HUDEP-2 (cell line): ENCODE data around the gene RASAL1.

ENCODE experiments used
- DNase-seq, 76 experiments: peaks; one replicate each; lab custom pipeline; 2025; ENCODE audit not compliant: unreplicated experiment in 76 of 76; lab: John Stamatoyannopoulos, UW

The RASAL1 gene

DNA sequence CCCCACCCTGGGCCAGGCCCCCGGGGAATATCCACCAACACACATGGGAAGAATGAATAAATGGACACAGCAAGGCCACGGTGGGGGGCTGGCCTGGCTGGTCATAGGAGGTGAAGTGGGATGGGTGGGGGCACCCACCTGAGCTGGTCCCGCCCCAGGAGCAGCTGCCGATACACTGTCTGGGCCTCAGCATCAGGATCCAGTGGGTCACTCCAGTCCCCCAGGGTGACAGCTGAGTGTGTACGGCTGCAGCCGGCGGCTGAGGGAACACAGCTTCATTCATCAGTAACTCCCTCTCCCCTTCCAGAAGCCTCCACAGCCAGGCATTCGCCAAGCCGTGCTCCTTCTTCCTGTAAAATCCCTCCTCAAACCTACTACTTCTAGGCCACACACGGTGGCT, 33.8 kb downstream of the RASAL1 start:
- no peak for DNase-seq

DNA sequence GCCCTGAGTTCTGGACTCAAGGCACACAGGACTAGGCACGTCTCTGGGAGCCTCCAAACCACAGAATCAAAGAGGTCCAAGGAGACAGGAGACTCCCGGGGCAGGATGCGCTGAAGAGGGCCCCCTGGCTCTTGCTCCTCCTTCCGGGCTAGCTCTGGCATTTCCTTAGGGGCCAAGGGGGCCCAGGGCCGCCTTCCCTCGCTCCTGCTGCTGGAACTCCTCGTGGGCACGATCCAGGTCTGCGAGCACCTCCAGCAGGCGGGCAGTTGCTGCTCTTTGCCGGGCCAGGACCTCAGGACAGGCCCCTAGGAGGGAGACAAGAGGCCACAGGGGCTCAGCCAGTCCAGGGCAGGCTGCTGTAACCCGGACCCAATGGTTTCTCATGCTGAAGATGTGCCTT, 35.8 kb downstream of the RASAL1 start:
- DNase-seq = no peak

DNA sequence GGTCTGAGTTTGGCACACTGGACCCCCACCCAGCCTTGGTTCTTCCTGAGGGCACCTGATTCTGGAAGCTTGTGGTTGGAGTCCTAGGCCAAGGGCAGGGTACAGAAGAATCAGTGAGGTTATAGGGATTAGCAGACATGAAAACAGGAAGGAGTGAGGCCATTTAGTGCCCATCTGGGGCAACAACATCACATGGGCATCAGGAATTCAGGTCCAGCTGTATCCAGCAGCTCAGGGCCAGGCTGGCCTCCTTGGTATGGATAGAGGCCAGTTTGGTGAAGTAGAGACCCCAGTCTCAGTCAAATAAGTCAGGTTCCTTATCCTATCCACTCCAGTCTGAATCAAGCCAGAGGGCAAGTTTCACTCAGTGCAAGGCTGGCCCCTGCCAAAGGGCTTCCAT, 36.2 kb downstream of the RASAL1 start:
- no peak for DNase-seq

DNA sequence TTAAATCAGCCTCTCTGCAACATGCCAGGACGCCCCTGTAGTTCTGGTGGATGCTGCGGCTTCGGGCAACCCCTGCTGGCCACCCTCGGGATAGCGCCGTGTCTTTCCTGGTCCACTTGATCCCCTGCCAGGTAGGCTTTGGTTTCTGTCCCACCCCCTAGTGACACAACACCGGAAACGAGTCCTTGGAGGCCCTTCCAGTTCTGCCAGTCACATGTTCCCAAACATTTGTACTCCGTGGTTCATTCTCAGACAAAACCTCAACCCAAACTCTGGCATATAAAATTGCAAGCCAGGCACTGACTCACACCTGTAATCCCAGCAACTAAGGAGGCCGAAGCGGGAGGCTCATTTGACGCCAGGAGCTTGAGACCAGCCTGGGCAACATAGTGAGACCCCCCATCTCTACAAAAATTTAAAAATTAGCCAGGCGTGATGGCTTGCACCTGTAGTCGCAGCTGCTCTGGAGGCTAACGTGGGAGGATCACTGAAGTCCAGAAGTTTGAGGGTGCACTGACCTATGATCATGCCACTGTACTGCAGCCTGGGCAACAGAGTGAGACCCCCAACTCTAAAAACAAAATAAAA, 37.0 kb downstream of the RASAL1 start:
- peak in 57 of 76 experiments; percentile 2 to 75 (median 40) for DNase-seq

DNA sequence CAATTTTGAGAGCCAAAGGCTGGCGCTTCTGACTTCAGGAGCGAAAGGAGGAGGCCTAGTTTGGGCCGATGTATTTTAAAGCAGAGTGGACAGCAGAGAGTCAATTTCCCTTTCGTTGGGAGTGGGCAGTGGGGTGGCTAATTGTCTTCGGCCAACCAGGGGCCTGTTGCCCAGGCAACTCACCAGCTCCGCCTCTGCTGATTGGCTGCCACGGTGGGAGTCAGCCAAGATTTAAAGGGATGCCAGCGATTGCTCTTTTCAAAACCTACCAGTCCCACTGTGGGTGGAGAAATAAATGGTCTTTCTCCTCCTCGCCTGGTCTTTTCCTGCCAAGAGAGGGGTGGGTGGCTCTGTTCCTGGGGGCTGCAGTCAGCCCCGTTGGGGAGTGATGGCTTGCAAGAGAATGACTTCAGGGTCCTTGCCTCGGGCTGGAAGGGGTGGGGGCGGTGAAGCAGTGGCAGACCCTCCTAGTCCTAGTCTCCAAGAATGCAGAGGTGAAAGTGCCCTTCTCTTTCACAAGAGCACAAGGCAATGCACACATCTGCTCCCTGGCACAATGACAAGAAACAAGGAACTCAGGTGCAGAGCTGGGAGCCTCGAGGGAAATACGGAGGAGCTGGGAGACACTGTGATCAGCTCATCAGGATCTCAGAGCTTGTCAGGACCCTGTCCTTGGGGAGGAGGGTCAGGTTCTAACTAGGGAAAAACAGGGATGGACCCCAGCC, 37.7 kb downstream of the RASAL1 start:
- no peak for DNase-seq

DNA sequence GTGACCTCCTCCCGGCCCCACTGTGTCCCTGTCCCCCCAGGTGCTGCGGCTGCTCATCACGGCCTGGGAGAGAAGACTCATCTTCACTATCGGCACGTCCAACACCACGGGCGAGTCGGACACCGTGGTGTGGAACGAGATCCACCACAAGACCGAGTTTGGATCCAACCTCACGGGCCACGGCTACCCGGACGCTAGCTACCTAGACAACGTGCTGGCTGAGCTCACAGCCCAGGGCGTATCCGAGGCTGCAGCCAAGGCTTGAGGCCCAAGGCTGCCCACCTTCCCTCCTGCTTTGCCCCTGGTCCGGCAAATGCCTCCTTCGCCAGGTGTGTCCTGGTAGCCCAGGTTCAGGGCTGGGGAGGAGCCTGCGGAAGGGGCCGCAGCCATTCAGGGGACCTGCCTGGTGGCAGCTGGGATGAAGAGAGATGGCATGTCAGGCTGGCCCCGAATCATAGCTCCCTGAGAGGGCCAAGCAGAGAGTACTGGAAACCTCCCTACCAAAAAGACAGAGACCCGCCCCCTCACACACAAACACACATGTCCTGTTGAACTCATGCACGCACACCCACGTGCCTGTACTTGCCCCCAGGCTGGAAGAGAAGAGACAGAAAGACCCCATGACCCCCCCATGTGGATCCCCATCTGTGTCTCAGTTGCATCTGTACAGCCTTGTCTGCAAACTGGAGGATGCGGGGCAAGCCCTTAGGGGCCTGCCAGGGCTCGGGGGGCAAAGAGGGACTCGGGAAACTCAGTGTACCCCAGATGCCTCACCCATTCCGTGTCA, 38.7 kb downstream of the RASAL1 start:
- DNase-seq = no peak

DNA sequence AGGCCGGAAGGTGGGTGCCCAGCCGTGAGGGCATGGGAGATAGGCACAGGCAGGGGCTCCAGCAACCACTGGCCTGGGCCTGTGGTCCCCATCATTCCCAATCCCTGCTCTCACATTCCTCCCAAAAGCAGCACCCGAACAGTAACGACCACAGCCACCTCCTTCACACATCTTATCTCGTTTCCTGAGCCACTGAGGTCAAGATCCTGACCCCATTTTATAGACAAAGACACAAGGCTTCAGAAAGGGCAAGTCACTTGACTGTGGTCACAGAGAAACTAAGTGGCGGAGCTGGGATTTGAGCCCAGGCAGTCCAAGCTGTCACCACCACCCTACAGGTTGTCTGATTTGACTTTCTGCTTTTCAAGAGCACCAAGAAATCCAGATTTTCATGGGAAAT, 40.2 kb downstream of the RASAL1 start:
- no peak for DNase-seq

DNA sequence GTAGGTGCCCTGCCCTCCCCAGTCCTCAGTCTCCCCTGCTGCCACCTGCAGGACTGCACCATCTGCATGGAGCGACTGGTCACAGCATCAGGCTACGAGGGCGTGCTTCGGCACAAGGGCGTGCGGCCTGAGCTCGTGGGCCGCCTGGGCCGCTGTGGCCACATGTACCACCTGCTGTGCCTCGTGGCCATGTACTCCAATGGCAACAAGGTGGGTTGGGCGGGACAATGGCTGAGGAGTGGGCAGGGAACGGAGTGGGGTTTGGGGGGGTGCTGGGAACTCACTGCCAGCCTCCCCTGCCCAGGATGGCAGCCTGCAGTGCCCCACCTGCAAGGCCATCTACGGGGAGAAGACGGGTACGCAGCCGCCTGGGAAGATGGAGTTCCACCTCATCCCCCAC, 40.8 kb downstream of the RASAL1 start:
- no peak for DNase-seq

DNA sequence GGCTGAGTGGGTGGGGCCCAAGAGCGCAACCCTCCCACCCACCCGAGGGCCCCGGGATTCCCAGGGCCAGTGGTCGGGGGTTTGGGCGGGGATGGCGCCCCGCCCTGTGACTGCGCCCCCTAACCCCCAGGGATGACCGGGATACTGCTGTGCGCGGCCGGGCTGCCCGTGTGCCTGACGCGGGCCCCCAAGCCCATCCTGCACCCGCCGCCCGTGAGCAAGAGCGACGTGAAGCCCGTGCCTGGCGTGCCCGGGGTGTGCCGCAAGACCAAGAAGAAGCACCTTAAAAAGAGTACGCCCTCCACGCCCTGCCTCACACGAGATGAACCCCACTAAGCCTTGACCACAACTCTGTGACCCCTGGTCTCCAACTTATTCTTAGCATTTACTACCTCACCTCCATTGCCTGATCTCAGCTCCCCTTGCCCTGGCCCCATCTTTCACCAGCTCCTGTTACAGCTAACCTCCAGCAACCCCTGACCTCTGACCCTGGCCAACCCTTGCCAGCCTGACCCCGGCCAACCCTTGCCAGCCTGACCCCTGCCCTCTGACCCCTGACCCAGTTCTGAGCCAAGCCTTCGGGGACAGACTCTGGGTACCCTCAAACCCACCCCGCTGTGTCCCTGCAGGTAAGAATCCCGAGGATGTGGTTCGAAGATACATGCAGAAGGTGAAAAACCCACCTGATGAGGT, 42.0 kb downstream of the RASAL1 start:
- no peak for DNase-seq

DNA sequence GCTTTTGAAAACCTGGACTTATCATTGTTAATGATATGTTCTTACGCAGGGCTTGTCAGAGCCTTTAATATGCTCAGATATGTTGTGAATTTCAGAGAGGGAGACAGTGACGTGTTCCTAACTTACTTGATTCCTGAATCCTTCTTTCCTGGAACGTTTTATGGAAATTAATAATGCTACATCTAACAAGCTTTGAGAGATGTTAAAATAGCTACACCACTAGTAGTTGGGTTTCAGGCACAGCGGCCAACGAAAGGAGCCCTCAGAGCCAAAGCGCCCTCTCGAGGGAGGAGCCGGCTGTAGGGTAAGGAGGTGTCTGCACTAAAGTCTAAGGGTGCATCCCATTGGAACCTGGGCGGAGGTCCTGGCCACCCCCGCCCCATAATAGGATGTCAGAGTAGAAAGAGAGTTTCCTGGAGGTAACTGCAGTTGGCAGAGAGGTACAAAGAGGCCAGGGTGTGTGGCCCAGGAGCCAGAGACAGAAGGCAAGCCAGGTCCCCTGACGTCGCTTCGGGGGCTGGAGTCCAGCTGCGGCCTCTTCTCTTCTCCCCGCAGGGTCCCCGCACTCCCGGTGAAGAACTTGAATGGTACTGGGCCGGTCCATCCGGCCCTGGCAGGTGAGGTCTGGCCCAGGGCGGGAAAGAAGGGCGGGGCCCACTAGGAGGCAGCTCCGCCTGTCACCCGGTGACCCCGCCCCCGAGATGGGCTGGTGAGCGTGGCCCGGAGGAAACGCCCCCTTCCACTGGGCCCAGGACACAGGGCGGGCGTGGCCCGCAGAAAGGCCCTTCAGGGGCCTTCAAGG, 42.8 kb downstream of the RASAL1 start:
- peak in 45 of 76 experiments; percentile 1 to 62 (median 20) for DNase-seq

DNA sequence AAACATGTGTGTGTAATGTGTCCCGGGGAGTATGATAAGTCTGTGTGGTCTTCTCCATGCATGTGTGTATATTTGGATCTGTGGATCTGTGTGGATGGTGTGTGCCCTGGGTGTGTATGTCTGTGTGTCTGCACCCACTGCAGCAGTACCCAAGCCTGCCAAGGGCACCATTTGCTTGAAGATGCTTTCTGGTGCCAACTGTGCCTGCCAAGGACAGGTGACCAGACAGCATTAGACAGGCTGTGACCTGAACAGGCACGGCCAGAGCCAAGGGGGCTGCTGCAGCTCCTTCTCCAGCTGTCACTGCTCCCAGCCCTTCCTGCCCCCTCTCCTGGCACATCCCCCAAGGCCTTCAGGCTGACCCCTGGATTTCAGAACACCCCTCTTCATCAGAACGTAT, 44.1 kb downstream of the RASAL1 start:
- DNase-seq = no peak

DNA sequence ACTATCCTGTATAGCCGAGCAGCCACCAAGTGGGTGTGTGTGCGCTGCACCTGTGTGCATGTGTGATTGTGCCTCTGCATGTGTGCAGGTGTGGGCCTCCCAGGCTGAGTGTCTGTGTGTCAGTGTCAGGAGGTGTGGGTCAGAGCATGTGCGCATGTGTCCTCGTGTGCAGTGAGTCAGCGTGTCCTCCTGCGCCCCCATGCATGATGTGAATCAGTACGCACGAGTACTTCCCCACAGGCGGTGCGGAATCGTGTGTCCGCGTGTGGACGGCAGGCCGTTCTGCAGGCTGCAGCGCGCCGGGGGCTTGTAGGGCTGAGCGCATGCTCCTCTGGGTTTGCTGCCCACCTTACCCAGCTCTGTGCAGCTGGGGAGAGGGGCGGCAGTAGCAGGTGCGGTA, 44.8 kb downstream of the RASAL1 start:
- DNase-seq = no peak

DNA sequence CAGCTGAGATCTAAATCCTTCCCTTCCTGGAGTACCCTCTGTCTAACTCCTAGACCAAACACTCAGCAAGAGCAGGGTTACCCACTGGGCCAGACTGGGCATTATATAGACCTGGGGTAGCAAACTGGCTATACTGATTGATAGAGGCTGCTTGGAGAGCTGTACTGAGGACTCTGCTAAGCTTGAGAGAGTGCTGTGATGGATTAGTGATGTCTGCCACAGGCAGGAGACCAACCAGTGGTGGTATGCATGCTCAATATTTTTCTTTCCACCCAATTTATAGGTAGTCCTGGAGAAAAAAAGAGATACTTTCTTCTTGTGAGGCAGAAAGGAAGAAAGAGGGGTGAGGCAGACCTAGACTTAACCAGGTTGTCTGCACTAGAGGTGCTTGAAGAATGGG, 45.7 kb downstream of the RASAL1 start:
- no peak for DNase-seq

DNA sequence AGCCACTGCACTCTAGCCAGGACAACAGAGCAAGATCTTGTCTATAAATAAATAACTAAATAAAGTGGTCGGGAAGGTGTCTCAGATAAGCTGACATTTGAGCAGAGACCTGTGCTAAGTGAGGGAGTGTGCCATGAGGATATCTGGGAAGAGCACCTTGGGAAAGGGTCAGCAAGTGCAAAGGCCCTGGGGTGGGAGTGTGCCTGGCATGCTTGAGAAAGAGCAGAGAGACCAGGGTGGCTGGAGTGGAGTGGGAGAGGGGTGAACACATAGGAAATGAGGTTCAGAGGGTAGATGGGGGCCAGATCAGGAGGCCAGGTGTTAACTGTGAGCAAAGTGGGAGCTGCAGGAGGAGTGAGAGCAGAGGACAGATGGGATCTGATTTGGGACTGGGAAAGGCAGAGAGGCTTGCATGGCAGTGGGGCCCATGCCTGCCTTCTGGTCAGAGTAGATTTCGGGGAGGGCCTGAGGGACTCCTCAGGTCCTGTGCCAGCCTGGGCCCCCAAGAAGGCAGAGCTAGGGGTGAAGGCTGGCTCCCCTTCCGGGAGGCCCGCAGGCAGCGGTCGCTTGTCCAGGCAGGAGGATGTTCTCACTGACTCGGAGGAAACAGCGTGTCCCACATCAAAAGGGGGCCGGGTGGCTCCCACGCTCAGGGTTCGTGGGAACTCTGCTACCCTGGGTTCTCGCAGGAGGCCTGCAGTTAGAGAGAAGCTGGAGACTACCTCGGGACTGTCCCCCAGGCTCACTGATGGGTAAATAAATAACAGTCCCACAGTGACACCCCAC, 46.4 kb downstream of the RASAL1 start:
- DNase-seq = no peak

DNA sequence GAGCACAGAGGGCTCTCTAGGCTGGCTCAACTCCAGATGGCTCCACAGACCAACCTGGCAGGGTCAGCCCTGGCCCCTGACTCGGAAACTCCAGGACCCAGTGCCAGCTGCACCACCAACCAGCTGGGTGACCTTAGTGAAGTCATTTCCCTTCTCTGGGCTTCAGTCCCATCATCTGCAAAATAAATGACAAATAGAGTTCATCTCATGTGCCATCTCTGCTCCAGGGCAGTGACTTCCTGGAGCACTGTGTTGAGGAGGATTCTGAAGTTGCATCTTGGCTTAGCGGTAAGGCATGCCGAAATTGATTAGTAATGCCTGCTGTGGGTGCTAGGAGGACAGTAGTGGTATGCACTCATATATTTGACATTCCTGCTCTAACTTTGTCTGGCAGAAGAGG, 47.5 kb downstream of the RASAL1 start:
- DNase-seq = no peak

DNA sequence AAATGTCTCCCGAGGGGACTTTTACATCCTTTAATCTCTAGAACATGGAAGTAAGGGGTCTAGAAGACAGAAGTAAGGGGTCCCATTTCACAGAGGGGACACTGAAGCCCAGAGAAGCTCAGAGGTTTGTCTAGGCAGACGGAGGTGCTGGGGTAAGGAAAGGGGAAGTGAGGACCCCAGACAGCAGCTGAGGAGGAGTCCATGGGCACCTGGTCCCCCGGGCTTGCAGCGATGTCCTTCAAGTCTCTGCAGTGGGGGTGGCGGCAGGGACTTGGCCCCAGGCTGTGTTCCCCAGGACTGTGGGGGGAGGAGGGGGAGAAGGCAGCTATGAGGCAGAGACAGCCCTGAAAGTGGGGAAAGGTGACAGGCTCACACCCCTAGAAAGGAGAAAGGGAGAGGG, 48.4 kb downstream of the RASAL1 start:
- no peak for DNase-seq

DNA sequence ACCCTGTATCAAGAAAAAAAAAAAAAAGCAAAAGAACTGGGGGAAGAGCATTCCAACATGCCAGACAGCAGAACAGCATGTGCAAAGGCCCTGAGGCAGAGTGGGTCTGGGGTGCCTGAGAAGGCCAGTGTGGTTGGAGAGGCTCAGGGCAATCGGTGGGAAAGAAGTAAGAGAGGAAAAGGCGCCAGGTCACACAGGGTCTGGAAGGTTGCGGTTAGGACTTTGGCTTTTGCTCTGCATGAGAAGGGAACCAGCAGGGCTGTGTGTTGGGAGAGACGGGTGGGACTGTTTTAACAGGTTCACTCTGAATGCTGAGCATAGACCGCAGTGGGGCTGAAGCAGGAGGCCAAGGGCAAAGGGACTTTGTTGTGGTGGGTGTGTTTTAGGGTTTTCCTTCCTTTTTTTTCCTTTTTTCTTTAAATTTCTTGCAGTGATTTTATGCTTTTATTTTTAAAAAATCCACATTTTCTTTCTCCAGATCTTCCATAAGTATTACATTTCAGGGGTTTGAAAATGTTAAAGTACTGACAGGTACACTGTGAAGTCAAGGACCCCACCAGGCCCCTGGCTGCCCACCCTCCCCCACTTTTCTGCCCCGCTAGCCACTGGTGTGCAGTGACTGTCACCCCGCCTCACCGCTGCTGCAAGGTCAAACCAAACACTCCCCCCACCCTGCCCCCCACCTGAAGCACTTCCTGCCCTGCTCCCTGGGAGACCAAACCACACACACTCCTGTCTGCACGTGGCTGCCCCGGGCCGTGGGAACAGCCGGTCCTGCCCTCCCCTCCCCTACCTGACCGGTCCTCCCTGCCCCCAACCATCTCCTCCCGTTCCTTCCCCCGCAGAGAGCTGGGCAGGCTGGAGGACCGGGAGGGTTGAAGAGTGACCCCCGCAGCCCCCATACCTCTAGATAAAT, 49.1 kb downstream of the RASAL1 start:
- no peak for DNase-seq

DNA sequence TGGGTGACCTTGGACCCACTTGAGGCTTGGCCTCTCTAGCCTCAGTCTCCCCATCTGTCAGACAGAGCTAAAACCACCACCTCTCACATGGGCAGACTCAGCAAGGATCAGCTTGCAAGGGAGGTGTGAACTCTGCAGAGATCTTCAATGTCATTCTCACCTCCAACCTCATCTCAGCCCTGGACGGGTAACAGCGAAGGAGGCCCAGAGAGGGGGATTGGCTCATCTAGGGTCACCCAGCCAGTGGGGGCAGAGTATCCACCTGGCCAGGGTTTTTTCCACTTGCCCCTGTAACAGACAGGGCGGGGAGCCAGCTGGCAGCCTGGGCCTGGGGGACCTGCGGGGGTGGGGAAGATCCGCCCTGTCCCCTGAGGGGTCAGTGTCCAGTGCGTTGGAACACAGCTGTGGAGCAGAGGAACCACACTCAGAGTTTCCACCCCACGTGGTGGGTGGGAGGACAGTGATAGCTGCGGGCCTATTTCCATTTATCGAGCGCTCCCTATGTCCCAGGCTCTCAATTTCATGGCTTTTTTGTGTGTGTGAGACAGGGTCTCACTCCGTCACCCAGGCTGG, 51.6 kb downstream of the RASAL1 start:
- DNase-seq = peak in 2 of 76 experiments; percentile 6 to 22
